A549 (cell line): ENCODE measurements around the gene CENPF.

ENCODE experiments used
- ESRRA ChIP-seq: fragments of 150-350 bp; IDR thresholded peaks from 2 replicates; pipeline ENCODE4 v1.6.1; 2014; ENCODE audit warnings: mild to moderate bottlenecking, low read length, borderline replicate concordance
- FOSL2 ChIP-seq, 2 experiments: fragments of 450-650 bp in 1 of 2; fragments of >200 bp in 1 of 2; sonication (Bioruptor Twin) in 1 of 2; formaldehyde crosslinking; IDR thresholded peaks; 2 replicates each; pipeline versions ENCODE4 v1.5.0 to v1.6.1; 2016 to 2020; ENCODE audit warnings: mild to moderate bottlenecking in 1 of 2, moderate library complexity in 1 of 2
- MAFK ChIP-seq: fragments of 450-650 bp; IDR thresholded peaks from 2 replicates; pipeline ENCODE4 v1.6.1; 2014; ENCODE audit not compliant: partially characterized antibody
- TF ChIP-seq, protein P1 (sequence below): fragments of >200 bp; sonication (Bioruptor Twin); formaldehyde crosslinking; IDR thresholded peaks from 3 replicates; pipeline ENCODE4 v1.5.1; 2016

DNA sequence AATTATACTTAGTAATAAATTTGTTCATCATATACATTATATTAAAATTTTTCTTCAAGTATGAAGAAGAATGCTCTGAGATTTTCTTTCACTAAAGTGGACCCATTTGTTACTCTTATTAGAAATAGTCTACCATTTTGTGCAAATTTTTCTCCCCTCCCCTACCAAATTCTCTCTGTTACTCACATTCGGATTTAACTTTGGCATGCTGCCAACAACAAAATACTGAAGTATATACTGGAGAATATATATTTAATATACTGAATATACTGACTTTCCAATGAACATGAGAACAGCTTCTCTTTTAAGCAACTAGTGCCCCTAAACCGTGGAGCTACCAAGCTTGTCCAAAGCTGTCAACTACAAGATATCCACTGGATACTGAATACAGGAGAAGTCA is 57.2 kb downstream of the CENPF start:
- TF ChIP-seq MAFK (no peak), FOSL2 (IDR thresholded peaks at IDR 0.05) (no peak), FOSL2 (CRISPR knock-in tag; IDR thresholded peaks at IDR 0.05) (no peak), ESRRA (no peak)
- TF ChIP-seq, protein P1, sequence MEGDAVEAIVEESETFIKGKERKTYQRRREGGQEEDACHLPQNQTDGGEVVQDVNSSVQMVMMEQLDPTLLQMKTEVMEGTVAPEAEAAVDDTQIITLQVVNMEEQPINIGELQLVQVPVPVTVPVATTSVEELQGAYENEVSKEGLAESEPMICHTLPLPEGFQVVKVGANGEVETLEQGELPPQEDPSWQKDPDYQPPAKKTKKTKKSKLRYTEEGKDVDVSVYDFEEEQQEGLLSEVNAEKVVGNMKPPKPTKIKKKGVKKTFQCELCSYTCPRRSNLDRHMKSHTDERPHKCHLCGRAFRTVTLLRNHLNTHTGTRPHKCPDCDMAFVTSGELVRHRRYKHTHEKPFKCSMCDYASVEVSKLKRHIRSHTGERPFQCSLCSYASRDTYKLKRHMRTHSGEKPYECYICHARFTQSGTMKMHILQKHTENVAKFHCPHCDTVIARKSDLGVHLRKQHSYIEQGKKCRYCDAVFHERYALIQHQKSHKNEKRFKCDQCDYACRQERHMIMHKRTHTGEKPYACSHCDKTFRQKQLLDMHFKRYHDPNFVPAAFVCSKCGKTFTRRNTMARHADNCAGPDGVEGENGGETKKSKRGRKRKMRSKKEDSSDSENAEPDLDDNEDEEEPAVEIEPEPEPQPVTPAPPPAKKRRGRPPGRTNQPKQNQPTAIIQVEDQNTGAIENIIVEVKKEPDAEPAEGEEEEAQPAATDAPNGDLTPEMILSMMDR = no peak
